H7 (cell line): ENCODE results near the gene SUCO. TPM values are rescaled to one million over a fixed set of nuclear protein-coding genes. Genes with fewer than 3 reads are reported as not detected.

Source experiments
- DNase-seq: peaks from one replicate; pipeline ENCODE4 v3.0.0; 2012
- H3K27me3 ChIP-seq: 2 replicates; pipeline ENCODE4 v1.6.0; 2011; ENCODE audit warnings: mild to moderate bottlenecking, low read length; ENCODE audit not compliant: control insufficient read depth, insufficient read depth
- H3K36me3 ChIP-seq: replicated peaks from 2 replicates; pipeline ENCODE4 v1.5.1; 2011; ENCODE audit warnings: low read length; ENCODE audit not compliant: control insufficient read depth, insufficient read depth
- H3K4me3 ChIP-seq: 2 replicates; pipeline ENCODE4 v1.5.1; 2011; ENCODE audit warnings: low read depth, mild to moderate bottlenecking, control low read depth, low read length, moderate library complexity; ENCODE audit not compliant: insufficient read depth
- total RNA-seq: library from RNA; depleted of rRNA; stranded (reverse); fragments of >200 nt; shearing (Covaris generic); gene quantifications from 2 replicates; pipeline ENCODE4 v1.2.3, GENCODE V29; 2014

SUCO gene
- total RNA-seq, 1 experiment from 2014 or later = 32.7 TPM

- no peak for DNase-seq
- peaks cover 2% of the 10 kb centered on the region; the same call in 1 of the 2 replicates for H3K27me3 ChIP-seq
- H3K4me3 ChIP-seq = no peak overlapping the region
- no peaks in the 10 kb centered on the region for H3K36me3 ChIP-seq
These were observed 33.3 kb upstream of the SUCO start for GRCh38 chr1:172499636-172500141.

- no peak for DNase-seq
- no peaks in the 10 kb centered on the region for H3K36me3 ChIP-seq
- peaks cover 2% of the 10 kb centered on the region; the same call in 1 of the 2 replicates for H3K27me3 ChIP-seq
- H3K4me3 ChIP-seq = no peak overlapping the region
These were observed 32.7 kb upstream of the SUCO start for GRCh38 chr1:172500207-172500606.

GRCh38 chr1:172507741-172508140 is 25.2 kb upstream of the SUCO start:
- no peak for DNase-seq

GRCh38 chr1:172510479-172510878 is 22.5 kb upstream of the SUCO start:
- Histone ChIP-seq H3K36me3 (no peaks in the 10 kb centered on the region), H3K27me3 (no peaks in the 10 kb centered on the region), H3K4me3 (no peak overlapping the region)
- no peak for DNase-seq

More at GRCh38 chr1:172507741-172508140, 25.2 kb upstream of the SUCO start:
- H3K36me3 ChIP-seq = no peaks in the 10 kb centered on the region
- H3K4me3 ChIP-seq = no peak overlapping the region
- no peaks in the 10 kb centered on the region for H3K27me3 ChIP-seq

GRCh38 chr1:172512591-172512990 is 20.4 kb upstream of the SUCO start:
- Histone ChIP-seq H3K27me3 (no peaks in the 10 kb centered on the region), H3K4me3 (no peak overlapping the region), H3K36me3 (no peaks in the 10 kb centered on the region)
- DNase-seq = no peak

GRCh38 chr1:172513479-172513878 is 19.5 kb upstream of the SUCO start:
- DNase-seq = no peak
- H3K27me3 ChIP-seq = no peaks in the 10 kb centered on the region
- no peaks in the 10 kb centered on the region for H3K36me3 ChIP-seq
- no peak overlapping the region for H3K4me3 ChIP-seq

- Histone ChIP-seq H3K4me3 (no peak overlapping the region), H3K36me3 (no peaks in the 10 kb centered on the region)
- no peak for DNase-seq
These were observed 18.8 kb upstream of the SUCO start for GRCh38 chr1:172514108-172514507.

GRCh38 chr1:172515436-172515835 is 17.5 kb upstream of the SUCO start:
- H3K27me3 ChIP-seq = no peaks in the 10 kb centered on the region
- no peaks in the 10 kb centered on the region for H3K36me3 ChIP-seq

More at GRCh38 chr1:172514108-172514507, 18.8 kb upstream of the SUCO start:
- no peaks in the 10 kb centered on the region for H3K27me3 ChIP-seq

GRCh38 chr1:172515927-172516326 is 17.0 kb upstream of the SUCO start:
- Histone ChIP-seq H3K36me3 (no peaks in the 10 kb centered on the region), H3K4me3 (no peak overlapping the region), H3K27me3 (no peaks in the 10 kb centered on the region)

More at GRCh38 chr1:172515436-172515835, 17.5 kb upstream of the SUCO start:
- no peak for DNase-seq
- H3K4me3 ChIP-seq = no peak overlapping the region

GRCh38 chr1:172517081-172517480 is 15.9 kb upstream of the SUCO start:
- H3K4me3 ChIP-seq = no peak overlapping the region
- H3K27me3 ChIP-seq = no peaks in the 10 kb centered on the region
- DNase-seq = no peak
- no peaks in the 10 kb centered on the region for H3K36me3 ChIP-seq

More at GRCh38 chr1:172515927-172516326, 17.0 kb upstream of the SUCO start:
- no peak for DNase-seq

GRCh38 chr1:172517545-172517944 is 15.4 kb upstream of the SUCO start:
- H3K4me3 ChIP-seq = no peak overlapping the region
- H3K36me3 ChIP-seq = no peaks in the 10 kb centered on the region
- no peaks in the 10 kb centered on the region for H3K27me3 ChIP-seq
- DNase-seq = no peak

- H3K4me3 ChIP-seq = no peak overlapping the region
- no peak for DNase-seq
These were observed 3.6 kb upstream of the SUCO start for GRCh38 chr1:172529304-172529703.

GRCh38 chr1:172530000-172530399 is 3.0 kb upstream of the SUCO start:
- Histone ChIP-seq H3K4me3 (no peak overlapping the region), H3K27me3 (no peaks in the 10 kb centered on the region; the same call in 1 of the 2 replicates), H3K36me3 (no peaks in the 10 kb centered on the region)
- DNase-seq = no peak

More at GRCh38 chr1:172529304-172529703, 3.6 kb upstream of the SUCO start:
- no peaks in the 10 kb centered on the region for H3K36me3 ChIP-seq
- no peaks in the 10 kb centered on the region; the same call in 1 of the 2 replicates for H3K27me3 ChIP-seq

GRCh38 chr1:172531412-172532182 is 1.4 kb upstream of the SUCO start:
- Histone ChIP-seq H3K27me3 (no peaks in the 10 kb centered on the region; the same call in 1 of the 2 replicates), H3K36me3 (no peaks in the 10 kb centered on the region), H3K4me3 (peak overlapping the region; percentile 93)
- no peak for DNase-seq

GRCh38 chr1:172532183-172532699 is 709 bp upstream of the SUCO start:
- Histone ChIP-seq H3K27me3 (no peaks in the 10 kb centered on the region; the same call in 1 of the 2 replicates), H3K36me3 (no peaks in the 10 kb centered on the region), H3K4me3 (peak overlapping the region; percentile 93)
- peak; percentile 82 for DNase-seq
